GM12878 (cell line): ENCODE data around the gene MAGI1. TPM values are rescaled to one million over a fixed set of nuclear protein-coding genes. Genes with fewer than 3 reads are reported as not detected.

ENCODE experiments used
- ATAC-seq: fragments of 200-7000 bp; cut with Tn5 transposase; 3 replicates; pipeline ENCODE4 v1.9.1; 2020; ENCODE audit warnings: mild to moderate bottlenecking, moderate library complexity
- BruUV-seq: library from RNA; stranded (reverse); fragments of 400-500 nt; replicated peaks from 2 replicates; lab custom pipeline; 2021; lab: Mats Ljungman, UMichigan
- CTCF ChIA-PET: fragments of 300-600 bp; sonication (Branson Sonifier 250); formaldehyde crosslinking; extraction: SDS; loops from one replicate; lab custom pipeline; 2021; ENCODE audit warnings: inconsistent platforms; lab: Yijun Ruan, JAX
- POLR2A ChIA-PET: fragments of 350-600 bp; formaldehyde crosslinking; extraction: SDS; loops from one replicate; lab custom pipeline; 2021; ENCODE audit warnings: inconsistent platforms; lab: Charles Lee
- RAD21 ChIA-PET: fragments of 300-600 bp; sonication (Branson Sonifier 250); formaldehyde crosslinking; loops from one replicate; lab custom pipeline; 2023; ENCODE audit warnings: antibody characterized with exemption; ENCODE audit not compliant: unreplicated experiment; lab: Charles Lee
- SMC1A ChIA-PET: fragments of 300-600 bp; sonication (Branson Sonifier 250); formaldehyde crosslinking; loops from one replicate; lab custom pipeline; 2023; ENCODE audit not compliant: unreplicated experiment, uncharacterized antibody; lab: Charles Lee
- DNase-seq: peaks from one replicate; pipeline ENCODE4 v3.0.0-alpha.2; 2011; ENCODE audit warnings: low read depth, low spot score
- FAIRE-seq: peaks from 3 replicates; lab custom pipeline; 2011; peaks lifted over from hg19 to GRCh38; lab: Jason Lieb, UNC
- H2AFZ ChIP-seq: 2 replicates; pipeline ENCODE4 v1.6.0; 2011; ENCODE audit warnings: low read depth, low read length, control low read depth; ENCODE audit not compliant: control insufficient read depth
- H3K27ac ChIP-seq: 2 replicates; pipeline ENCODE4 v1.5.1; 2011; ENCODE audit warnings: control low read depth; ENCODE audit not compliant: control insufficient read depth, insufficient read depth
- H3K27me3 ChIP-seq, 2 experiments: replicated peaks in 1 of 2; 2 replicates each; pipeline versions ENCODE4 v1.6.0 to v1.6.1; 2011; ENCODE audit warnings: low read length in 1 of 2; ENCODE audit not compliant: control insufficient read depth in 2 of 2, insufficient read depth in 2 of 2
- H3K36me3 ChIP-seq, 2 experiments: 2 replicates each; pipeline ENCODE4 v1.5.1; 2011; ENCODE audit warnings: low read length in 1 of 2; ENCODE audit not compliant: control insufficient read depth in 2 of 2, insufficient read depth in 2 of 2
- H3K4me1 ChIP-seq: 2 replicates; pipeline ENCODE4 v1.6.1; 2011; ENCODE audit warnings: mild to moderate bottlenecking, low read length, moderate library complexity, mixed read lengths; ENCODE audit not compliant: control insufficient read depth, insufficient read depth
- H3K4me2 ChIP-seq: 2 replicates; pipeline ENCODE4 v1.6.0; 2011; ENCODE audit warnings: control low read depth; ENCODE audit not compliant: control insufficient read depth, insufficient read depth
- H3K4me3 ChIP-seq: fragments of 200-600 bp; sonication (generic); 2 replicates; pipeline ENCODE4 v1.5.1; 2016
- H3K79me2 ChIP-seq: 2 replicates; pipeline ENCODE4 v1.6.0; 2011; ENCODE audit warnings: low read length; ENCODE audit not compliant: control insufficient read depth, insufficient read depth
- H3K9ac ChIP-seq: 2 replicates; pipeline ENCODE4 v1.8.0; 2011; ENCODE audit warnings: low read length, control low read depth, mixed read lengths; ENCODE audit not compliant: control insufficient read depth, insufficient read depth
- H3K9me3 ChIP-seq: replicated peaks from 3 replicates; pipeline ENCODE4 v1.5.1; 2011; ENCODE audit warnings: mild to moderate bottlenecking, low read length; ENCODE audit not compliant: control insufficient read depth, insufficient read depth
- H4K20me1 ChIP-seq: 2 replicates; pipeline ENCODE4 v1.6.0; 2011; ENCODE audit not compliant: control insufficient read depth, insufficient read depth
- CBX3 ChIP-seq: fragments of 200-600 bp; sonication (generic); IDR thresholded peaks from 2 replicates; pipeline ENCODE4 v1.6.1; 2016; ENCODE audit warnings: low read depth, borderline replicate concordance
- CHD4 ChIP-seq: fragments of 200-600 bp; sonication (generic); IDR thresholded peaks from 2 replicates; pipeline ENCODE4 v1.6.1; 2016; ENCODE audit warnings: mild to moderate bottlenecking
- EGR1 ChIP-seq, 2 experiments: IDR thresholded peaks; 1 replicate in 1 of 2; 2 replicates in 1 of 2; pipeline ENCODE4 v1.6.1; 2011 to 2012; ENCODE audit warnings: low read depth in 2 of 2, low read length in 2 of 2, borderline replicate concordance in 1 of 2, mild to moderate bottlenecking in 1 of 2, moderate library complexity in 1 of 2
- ELK1 ChIP-seq: IDR thresholded peaks from 2 replicates; pipeline ENCODE4 v1.6.1; 2012; ENCODE audit warnings: low read depth, low read length, improper control_type of control experiment
- GATAD2B ChIP-seq: fragments of 450-650 bp; conservative IDR thresholded peaks from 2 replicates; pipeline ENCODE4 v1.6.1; 2017; ENCODE audit warnings: low read depth, mild to moderate bottlenecking, moderate library complexity
- IKZF1 ChIP-seq: fragments of 450-650 bp; conservative IDR thresholded peaks from 2 replicates; pipeline ENCODE4 v1.6.1; 2017; ENCODE audit warnings: antibody characterized with exemption, mild to moderate bottlenecking
- KLF5 ChIP-seq: fragments of 450-650 bp; IDR thresholded peaks from 2 replicates; pipeline ENCODE4 v1.6.1; 2014; ENCODE audit warnings: mild to moderate bottlenecking; ENCODE audit not compliant: partially characterized antibody
- NFIC ChIP-seq: IDR thresholded peaks from 2 replicates; pipeline ENCODE4 v1.6.1; 2012; ENCODE audit warnings: low read depth, mild to moderate bottlenecking, inconsistent platforms, low read length, moderate library complexity
- RUNX3 ChIP-seq: IDR thresholded peaks from 2 replicates; pipeline ENCODE4 v1.6.1; 2012; ENCODE audit warnings: low read length, inconsistent platforms
- TBL1XR1 ChIP-seq: IDR thresholded peaks from 2 replicates; pipeline ENCODE4 v1.6.1; 2012; ENCODE audit warnings: low read depth, low read length, improper control_type of control experiment
- TCF7 ChIP-seq: IDR thresholded peaks from 2 replicates; pipeline ENCODE4 v1.6.1; 2014; ENCODE audit warnings: antibody characterized with exemption, borderline replicate concordance
- WRNIP1 ChIP-seq: IDR thresholded peaks from 2 replicates; pipeline ENCODE4 v1.6.1; 2011; ENCODE audit warnings: low read depth, low read length, improper control_type of control experiment, borderline replicate concordance
- ZBTB4 ChIP-seq: fragments of 450-650 bp; formaldehyde crosslinking; IDR thresholded peaks from 2 replicates; pipeline ENCODE4 v1.4.0; 2022; ENCODE audit warnings: mild to moderate bottlenecking, moderate library complexity
- WGBS: methylation state at CpG from one replicate; pipeline ENCODE4 v1.1.6; 2016; ENCODE audit warnings: low lambda C conversion rate; ENCODE audit not compliant: insufficient replicate concordance, insufficient coverage; ENCODE audit errors: missing lambda C conversion rate; 5-methylcytosine and 5-hydroxymethylcytosine counted together
- in situ Hi-C: fragments of 300-500 bp; cut with MboI; formaldehyde crosslinking; loops from 9 replicates; pipeline ENCODE4 v1.14.3; 2018; ENCODE audit warnings: mixed read lengths
- intact Hi-C: fragments of 100-400 bp; cut with micrococcal nuclease; formaldehyde crosslinking; loops from one replicate; pipeline ENCODE4 v1.14.2; 2022; ENCODE audit not compliant: unreplicated experiment
- polyA plus RNA-seq, 11 experiments: library from polyadenylated mRNA; depleted of rRNA in 4 of 11; unstranded in 6 of 11; stranded (reverse) in 5 of 11; fragments of >200 nt; fragmentation: Nextera tagmentation in 4 of 11; fragmentation: Illumina TruSeq in 1 of 11; extraction: Ambion mirVana in 4 of 11; extraction: Trizol in 1 of 11; gene quantifications; 1 replicate in 1 of 11; 2 replicates in 10 of 11; pipeline versions ENCODE4 v1.2.1 to v1.2.3, GENCODE V29; 2011 to 2016; ENCODE audit warnings: inconsistent platforms in 2 of 11, missing spikeins in 2 of 11, low read depth in 1 of 11
- total RNA-seq, 4 experiments: library from RNA; depleted of rRNA in 3 of 4; stranded (reverse); fragments of >200 nt in 3 of 4; fragmentation: Illumina TruSeq in 1 of 4; extraction: Trizol in 1 of 4; gene quantifications; 2 replicates each; pipeline versions ENCODE4 v1.2.1 to v1.2.3, GENCODE V29; 2013 to 2021

Gene MAGI1
- total and polyA plus RNA-seq, 10 of the 15 experiments (the other 5 are each of a cell fraction or from before 2014, with no cell fraction given) = 0.02 to 3.3 (median 0.29) TPM; not detected in 1

- TF ChIP-seq KLF5 = no peak
- TF ChIP-seq IKZF1 = no peak
- TF ChIP-seq ELK1 = no peak
- TF ChIP-seq NFIC = no peak
- no peak for TF ChIP-seq TBL1XR1
- TF ChIP-seq EGR1 (IDR thresholded peaks at IDR 0.05; ENCODE audit: borderline replicate concordance in 1 of 2, low read depth in 2 of 2, low read length in 2 of 2) = no peak
- TF ChIP-seq WRNIP1 = no peak
- TF ChIP-seq CBX3 = no peak
- no peak for TF ChIP-seq TCF7
- TF ChIP-seq RUNX3 = no peak
- TF ChIP-seq CHD4 = no peak
Observed at GRCh38 chr3:65591313-65591712, 447.4 kb downstream of the MAGI1 start (continued).

GRCh38 chr3:65588884-65589283, 449.8 kb downstream of the MAGI1 start:
- no peak overlapping the region for H2AFZ ChIP-seq

More at GRCh38 chr3:65588884-65589283, 449.8 kb downstream of the MAGI1 start:
- POLR2A ChIA-PET = no interaction called here
- H3K36me3 ChIP-seq = no peaks in the 10 kb centered on the region
- no peaks in the 10 kb centered on the region for H3K27me3 ChIP-seq
- FAIRE-seq (no peak), ATAC-seq (no peak), DNase-seq (no peak)
- no peak overlapping the region for H3K9ac ChIP-seq
- no peaks in the 10 kb centered on the region for H3K4me1 ChIP-seq
- H3K27ac ChIP-seq = no peak overlapping the region
- no TSS peak for BruUV-seq
- in situ Hi-C loops = no loop called here
- intact Hi-C loops = no loop called here
- RAD21 ChIA-PET = no interaction called here
- WGBS = 54% methylated on average over 3 of the region's 3 CpGs
- TF ChIP-seq GATAD2B (no peak), ZBTB4 (CRISPR knock-in tag) (no peak)
- no peaks in the 10 kb centered on the region for H4K20me1 ChIP-seq
- SMC1A ChIA-PET = no interaction called here
- H3K9me3 ChIP-seq = no peaks in the 10 kb centered on the region
- no peak overlapping the region for H3K4me3 ChIP-seq
- CTCF ChIA-PET = no interaction called here
- no peaks in the 10 kb centered on the region for H3K79me2 ChIP-seq
- no peak overlapping the region for H3K4me2 ChIP-seq
